Measurements from ENCODE around the gene PTPRO.
A peak's percentile ranks its signal among the peaks of the same experiment; 100 is the strongest.

The PTPRO gene

DNA sequence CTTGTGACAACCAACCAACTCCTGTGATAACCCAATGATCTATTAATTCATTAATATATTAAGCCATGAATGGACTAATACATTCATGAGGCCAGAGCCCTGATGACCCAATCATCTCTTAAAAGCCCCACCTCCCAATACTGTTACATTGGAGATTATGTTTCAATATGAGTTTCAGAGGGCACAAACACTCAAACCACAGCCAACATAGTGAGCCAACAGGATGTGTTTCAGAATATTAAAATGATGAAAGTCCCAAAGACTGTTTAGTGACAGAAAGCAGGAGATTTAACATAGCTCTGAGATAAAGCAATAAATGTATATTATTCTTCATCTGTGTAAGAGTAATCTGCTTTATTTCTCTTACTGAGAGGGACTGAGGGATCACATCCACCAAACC is 71.7 kb downstream of the PTPRO start:
- Mint-ChIP-seq H3K36me3 (no peaks in the 10 kb centered on the region), H3K27me3 (no peaks in the 10 kb centered on the region), H3K9me3 (no peaks in the 10 kb centered on the region), H3K4me3 (no peak overlapping the region), H3K27ac (no peak overlapping the region), H3K4me1 (no peaks in the 10 kb centered on the region)
- no peak for ATAC-seq

- no peak for ATAC-seq
Measured at GRCh38 chr12:15404485-15404884, 82.2 kb downstream of the PTPRO start.

DNA sequence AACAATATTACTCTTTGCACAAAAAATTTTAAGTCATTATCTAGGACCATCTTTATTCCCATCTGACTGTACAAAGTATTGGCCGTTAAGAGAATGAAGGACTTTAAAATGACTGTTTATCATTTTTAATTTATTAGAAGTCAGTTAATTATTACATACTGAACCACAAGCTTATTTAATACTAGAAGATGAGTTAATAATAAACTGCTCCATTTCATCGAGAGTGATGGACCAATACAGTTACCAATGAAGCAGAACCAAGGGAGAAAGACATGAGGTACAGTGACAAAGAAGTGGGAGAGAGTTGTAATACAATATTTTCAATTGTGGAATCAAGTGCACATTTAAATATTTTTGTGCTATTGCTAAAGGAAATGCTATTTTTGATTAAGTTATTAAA is 83.3 kb downstream of the PTPRO start:
- Mint-ChIP-seq H3K9me3 (no peaks in the 10 kb centered on the region), H3K36me3 (no peaks in the 10 kb centered on the region), H3K4me3 (no peak overlapping the region), H3K4me1 (no peaks in the 10 kb centered on the region), H3K27ac (no peak overlapping the region), H3K27me3 (peaks cover 12% of the 10 kb centered on the region)
- ATAC-seq, result no peak

More at GRCh38 chr12:15404485-15404884, 82.2 kb downstream of the PTPRO start:
- Mint-ChIP-seq H3K36me3 (no peaks in the 10 kb centered on the region), H3K9me3 (no peaks in the 10 kb centered on the region), H3K27ac (no peak overlapping the region), H3K27me3 (peaks cover 19% of the 10 kb centered on the region), H3K4me1 (no peaks in the 10 kb centered on the region), H3K4me3 (no peak overlapping the region)

DNA sequence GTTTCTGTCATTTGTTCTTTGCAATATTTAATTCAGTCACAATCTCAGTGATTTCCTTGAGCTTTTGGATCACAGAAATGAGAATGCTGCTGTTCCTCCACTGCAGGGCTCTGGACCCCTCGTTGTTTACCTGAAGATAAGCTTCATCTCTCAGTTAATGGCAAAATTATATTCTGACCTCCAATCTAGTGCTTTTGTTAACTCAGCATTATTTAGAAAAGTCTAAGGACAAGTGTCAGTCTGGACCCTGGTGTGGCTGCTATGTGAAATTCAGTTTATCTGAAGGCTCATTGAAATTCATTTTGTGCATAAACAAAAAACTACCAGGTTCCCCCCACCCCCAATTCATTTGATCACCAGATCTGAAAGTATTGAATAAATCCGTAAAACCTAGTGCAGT is 84.7 kb downstream of the PTPRO start:
- no peak overlapping the region for H3K4me3 Mint-ChIP-seq
- H3K27me3 Mint-ChIP-seq, result peaks cover 10% of the 10 kb centered on the region
- H3K4me1 Mint-ChIP-seq, result no peaks in the 10 kb centered on the region
- ATAC-seq, result no peak
- H3K36me3 Mint-ChIP-seq, result no peaks in the 10 kb centered on the region
- no peaks in the 10 kb centered on the region for H3K9me3 Mint-ChIP-seq
- no peak overlapping the region for H3K27ac Mint-ChIP-seq

GRCh38 chr12:15411842-15412241 is 89.5 kb downstream of the PTPRO start:
- Mint-ChIP-seq H3K27me3 (peaks cover 10% of the 10 kb centered on the region), H3K27ac (no peak overlapping the region), H3K4me3 (no peak overlapping the region), H3K4me1 (peaks cover 10% of the 10 kb centered on the region), H3K9me3 (no peaks in the 10 kb centered on the region), H3K36me3 (no peaks in the 10 kb centered on the region)
- ATAC-seq, result no peak

DNA sequence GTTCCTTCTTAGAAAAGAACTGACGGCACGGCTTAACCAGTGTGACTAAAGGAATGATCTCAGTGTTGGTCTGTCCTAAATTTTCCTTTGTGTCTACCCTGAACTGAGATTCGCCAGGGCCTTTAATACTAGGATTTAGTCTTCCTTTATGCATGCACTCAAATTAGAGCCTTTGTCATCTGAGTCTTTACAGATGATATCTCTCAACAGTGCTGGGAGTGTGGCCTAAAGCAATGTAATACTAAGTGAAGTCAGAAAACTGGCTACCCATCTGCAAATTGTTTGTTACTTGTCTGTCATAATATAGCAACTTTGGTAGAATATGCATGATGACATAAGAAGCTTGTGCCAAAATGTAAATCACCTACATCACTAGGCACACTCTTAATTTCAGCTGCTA is 95.4 kb downstream of the PTPRO start:
- ATAC-seq, result no peak
- Mint-ChIP-seq H3K4me1 (peaks cover 13% of the 10 kb centered on the region), H3K27me3 (peaks cover 23% of the 10 kb centered on the region), H3K27ac (no peak overlapping the region), H3K9me3 (no peaks in the 10 kb centered on the region), H3K4me3 (no peak overlapping the region), H3K36me3 (no peaks in the 10 kb centered on the region)

DNA sequence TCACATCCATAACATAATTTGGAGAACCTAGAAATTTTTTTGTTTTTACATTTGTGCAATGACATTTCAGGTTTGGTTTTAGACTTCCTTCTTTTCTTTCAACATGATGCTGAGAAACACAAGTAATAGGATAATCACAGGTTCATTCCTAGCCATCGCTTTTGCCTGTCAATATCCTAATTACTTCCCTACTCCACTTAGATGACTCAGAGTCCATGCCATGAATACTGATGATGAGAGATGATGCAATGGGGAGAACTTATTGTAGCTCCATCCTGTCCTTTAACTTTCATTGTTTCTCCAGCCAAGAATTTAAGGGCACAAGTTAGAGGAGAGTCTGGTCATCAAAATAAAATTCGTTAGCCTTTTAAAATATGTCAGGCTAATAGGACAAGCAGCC is 101.3 kb downstream of the PTPRO start:
- Mint-ChIP-seq H3K27me3 (peaks cover 13% of the 10 kb centered on the region), H3K36me3 (no peaks in the 10 kb centered on the region), H3K27ac (no peak overlapping the region), H3K9me3 (no peaks in the 10 kb centered on the region), H3K4me3 (no peak overlapping the region), H3K4me1 (no peaks in the 10 kb centered on the region)
- no peak for ATAC-seq

DNA sequence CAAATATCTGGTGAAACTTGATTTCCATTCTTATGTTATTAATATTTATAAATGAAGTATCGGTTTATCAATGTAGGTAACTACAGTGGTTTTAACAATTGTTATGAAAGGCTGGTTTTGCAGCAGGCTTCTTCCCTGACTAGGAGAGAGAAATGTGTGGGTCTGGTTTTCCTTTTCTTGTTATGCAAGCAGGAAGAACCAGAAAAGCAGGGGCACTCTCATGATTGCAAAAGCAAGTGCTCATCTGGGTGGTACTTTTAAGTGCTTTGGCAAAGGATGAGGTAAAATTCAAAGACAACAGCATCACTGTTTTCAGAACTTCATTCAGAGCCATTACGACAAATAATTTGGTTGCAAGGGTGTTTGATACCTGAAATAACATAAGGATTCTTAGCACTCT is 105.6 kb downstream of the PTPRO start:
- Mint-ChIP-seq H3K4me3 (no peak overlapping the region), H3K27ac (no peak overlapping the region), H3K36me3 (no peaks in the 10 kb centered on the region), H3K9me3 (no peaks in the 10 kb centered on the region), H3K4me1 (no peaks in the 10 kb centered on the region), H3K27me3 (peaks cover 18% of the 10 kb centered on the region)
- ATAC-seq, result no peak

- Mint-ChIP-seq H3K4me1 (no peaks in the 10 kb centered on the region), H3K9me3 (no peaks in the 10 kb centered on the region), H3K36me3 (no peaks in the 10 kb centered on the region), H3K27ac (no peak overlapping the region), H3K4me3 (no peak overlapping the region), H3K27me3 (peaks cover 18% of the 10 kb centered on the region)
- no peak for ATAC-seq
Measured at GRCh38 chr12:15428632-15429031, 106.3 kb downstream of the PTPRO start.

DNA sequence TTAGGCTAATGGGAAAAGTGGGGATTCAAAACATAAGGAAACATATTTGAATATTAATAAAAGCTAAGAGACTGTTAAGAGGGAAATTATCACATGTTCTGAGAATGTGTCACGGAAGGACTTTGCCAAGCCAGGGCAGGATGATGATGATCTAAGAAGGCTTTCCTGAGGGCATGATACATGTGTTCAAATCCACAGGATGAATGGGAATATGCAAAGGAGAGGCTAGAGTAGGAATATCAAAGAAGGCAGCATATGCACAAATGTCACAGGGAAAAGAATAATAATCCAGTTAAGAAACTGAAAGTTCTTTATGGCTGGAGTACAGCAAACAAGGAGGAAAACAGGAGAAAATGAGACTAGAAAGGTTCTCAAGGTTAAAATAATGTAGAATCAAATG is 107.0 kb downstream of the PTPRO start:
- H3K27me3 Mint-ChIP-seq, result peaks cover 18% of the 10 kb centered on the region
- no peak for ATAC-seq

DNA sequence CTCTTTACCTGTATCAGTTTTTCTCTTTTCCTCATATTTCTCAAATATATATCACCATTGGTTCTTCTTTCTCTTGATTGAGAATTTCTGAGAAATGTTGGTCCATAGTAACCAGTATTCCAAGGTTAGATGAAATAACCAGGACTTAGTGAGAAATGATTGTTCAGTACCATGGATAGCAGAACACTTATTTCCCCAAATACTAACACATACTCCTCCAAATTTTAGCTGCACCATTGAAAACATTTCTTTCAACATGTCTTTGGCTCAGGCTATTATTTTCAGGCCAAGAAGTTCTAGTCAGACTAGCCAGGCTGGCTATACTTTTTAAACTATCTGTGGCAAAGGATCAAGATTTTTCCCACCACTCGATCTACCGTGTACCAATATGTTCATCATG is 113.3 kb downstream of the PTPRO start:
- ATAC-seq, result no peak
- no peaks in the 10 kb centered on the region for H3K36me3 Mint-ChIP-seq
- peaks cover 8% of the 10 kb centered on the region for H3K27me3 Mint-ChIP-seq

More for the DNA sequence above, 107.0 kb downstream of the PTPRO start:
- H3K27ac Mint-ChIP-seq, result no peak overlapping the region
- no peaks in the 10 kb centered on the region for H3K4me1 Mint-ChIP-seq
- no peaks in the 10 kb centered on the region for H3K36me3 Mint-ChIP-seq
- H3K9me3 Mint-ChIP-seq, result no peaks in the 10 kb centered on the region
- no peak overlapping the region for H3K4me3 Mint-ChIP-seq

DNA sequence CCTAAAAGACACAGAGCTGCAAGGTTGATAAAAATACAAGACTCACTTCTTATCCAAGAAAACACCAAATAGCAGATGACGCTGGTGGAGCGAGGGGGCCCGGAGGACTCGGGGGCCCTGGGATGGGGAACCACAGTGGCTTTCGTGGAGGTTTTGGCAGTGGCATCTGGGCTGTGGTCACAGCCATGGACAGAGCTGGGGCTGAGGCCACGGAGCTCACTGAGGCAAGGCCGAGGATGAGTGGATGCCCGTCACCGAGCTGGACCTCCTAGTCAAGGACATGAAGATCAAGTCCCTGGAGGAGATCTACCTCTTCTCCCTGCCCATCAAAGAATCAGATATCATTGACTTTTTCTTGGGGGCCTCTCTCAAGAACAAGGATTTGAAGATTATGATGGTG is 117.2 kb downstream of the PTPRO start:
- Mint-ChIP-seq H3K4me1 (no peaks in the 10 kb centered on the region), H3K4me3 (no peak overlapping the region)
- no peak for ATAC-seq

More for the DNA sequence above, 113.3 kb downstream of the PTPRO start:
- peaks cover 4% of the 10 kb centered on the region for H3K9me3 Mint-ChIP-seq
- no peak overlapping the region for H3K4me3 Mint-ChIP-seq
- no peaks in the 10 kb centered on the region for H3K4me1 Mint-ChIP-seq
- H3K27ac Mint-ChIP-seq, result no peak overlapping the region

GRCh38 chr12:15443050-15443449 is 120.7 kb downstream of the PTPRO start:
- Mint-ChIP-seq H3K4me3 (no peak overlapping the region), H3K4me1 (no peaks in the 10 kb centered on the region), H3K27me3 (no peaks in the 10 kb centered on the region), H3K27ac (no peak overlapping the region), H3K36me3 (no peaks in the 10 kb centered on the region), H3K9me3 (no peaks in the 10 kb centered on the region)
- no peak for ATAC-seq

More for the DNA sequence above, 117.2 kb downstream of the PTPRO start:
- H3K27ac Mint-ChIP-seq, result no peak overlapping the region
- peaks cover 4% of the 10 kb centered on the region for H3K9me3 Mint-ChIP-seq
- H3K36me3 Mint-ChIP-seq, result no peaks in the 10 kb centered on the region
- no peaks in the 10 kb centered on the region for H3K27me3 Mint-ChIP-seq

DNA sequence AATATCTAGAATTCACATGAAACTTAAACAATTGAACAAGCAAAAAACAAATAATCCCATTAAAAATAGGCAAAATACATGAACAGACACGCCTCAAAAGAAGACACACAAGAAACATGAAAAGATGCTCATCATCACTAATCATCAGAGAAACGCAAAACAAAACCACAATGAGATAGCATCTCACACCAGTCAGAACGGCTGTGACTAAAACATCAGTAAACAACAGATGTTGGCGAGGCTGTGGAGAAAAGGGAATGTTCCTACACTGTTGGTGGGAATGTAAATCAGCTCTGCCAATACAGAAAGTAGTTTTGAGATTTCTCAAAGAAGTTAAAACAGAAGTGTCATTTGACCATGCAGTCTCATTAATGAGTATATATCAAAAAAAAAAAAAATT is 121.3 kb downstream of the PTPRO start:
- no peak overlapping the region for H3K27ac Mint-ChIP-seq
- H3K4me3 Mint-ChIP-seq, result no peak overlapping the region
- ATAC-seq, result no peak
- no peaks in the 10 kb centered on the region for H3K4me1 Mint-ChIP-seq
- no peaks in the 10 kb centered on the region for H3K36me3 Mint-ChIP-seq
- no peaks in the 10 kb centered on the region for H3K9me3 Mint-ChIP-seq
- no peaks in the 10 kb centered on the region for H3K27me3 Mint-ChIP-seq

- Mint-ChIP-seq H3K4me3 (no peak overlapping the region), H3K27ac (no peak overlapping the region), H3K9me3 (no peaks in the 10 kb centered on the region), H3K4me1 (no peaks in the 10 kb centered on the region), H3K36me3 (no peaks in the 10 kb centered on the region), H3K27me3 (no peaks in the 10 kb centered on the region)
- no peak for ATAC-seq
Measured at GRCh38 chr12:15444523-15444922, 122.2 kb downstream of the PTPRO start.

DNA sequence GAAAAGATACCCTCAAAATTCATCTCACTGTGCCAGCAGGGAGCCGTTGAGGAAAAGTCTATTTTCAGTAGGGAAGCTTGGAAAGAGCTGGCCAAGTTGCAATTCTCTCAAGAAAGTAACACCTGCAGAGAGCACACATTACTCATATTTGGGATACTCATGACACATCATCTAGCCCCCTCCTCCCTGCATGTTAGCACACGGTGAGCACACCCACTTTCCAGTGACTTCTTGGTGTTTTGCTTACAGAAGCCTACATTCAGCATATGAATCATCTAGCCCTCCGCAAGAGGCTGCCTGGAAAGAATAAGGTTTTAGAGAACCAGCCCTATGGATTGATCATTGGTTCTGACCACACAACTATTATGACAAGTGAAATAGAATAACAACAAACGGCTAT is 124.5 kb downstream of the PTPRO start:
- Mint-ChIP-seq H3K4me3 (no peak overlapping the region), H3K9me3 (peaks cover 5% of the 10 kb centered on the region), H3K27ac (no peak overlapping the region), H3K27me3 (no peaks in the 10 kb centered on the region), H3K4me1 (no peaks in the 10 kb centered on the region), H3K36me3 (no peaks in the 10 kb centered on the region)
- ATAC-seq, result no peak

DNA sequence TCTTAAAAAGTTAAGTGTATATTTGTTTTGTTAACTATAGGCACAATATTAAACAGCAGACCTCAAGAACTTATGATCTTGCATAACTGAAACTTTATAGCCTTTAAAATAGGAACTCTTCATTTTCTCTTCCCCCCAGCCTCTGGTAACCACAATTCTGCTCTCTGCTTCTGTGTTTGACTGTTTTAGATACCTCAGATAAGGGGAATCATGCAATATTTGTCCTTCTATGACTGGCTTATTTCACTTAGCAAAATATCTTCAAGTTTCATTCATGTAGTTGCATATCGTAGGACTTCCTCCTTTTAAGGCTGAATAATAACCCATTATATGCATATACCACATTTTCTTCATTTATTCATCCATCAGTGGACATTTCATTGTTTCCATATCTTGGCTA is 131.3 kb downstream of the PTPRO start:
- Mint-ChIP-seq H3K4me3 (no peak overlapping the region), H3K27ac (no peak overlapping the region), H3K9me3 (peaks cover 15% of the 10 kb centered on the region), H3K27me3 (peaks cover 8% of the 10 kb centered on the region), H3K36me3 (no peaks in the 10 kb centered on the region), H3K4me1 (peaks cover 6% of the 10 kb centered on the region)
- peak; percentile 80 for ATAC-seq

Measured in stimulated activated memory B cell treated with anti-CD40 and anti-IgM and Interleukin-4, amounts not matched to agents 10 μg/mL and 1 μg/mL and 100 μg/mL, for 72 hours (primary cell).